ENCODE data around the gene GPER1. TPM values are rescaled to one million over a fixed set of nuclear protein-coding genes. Genes with fewer than 3 reads are reported as not detected.

The GPER1 gene
- total and polyA plus RNA-seq, 7 donors = 3.5 to 15.8 (median 4.6) TPM

DNA sequence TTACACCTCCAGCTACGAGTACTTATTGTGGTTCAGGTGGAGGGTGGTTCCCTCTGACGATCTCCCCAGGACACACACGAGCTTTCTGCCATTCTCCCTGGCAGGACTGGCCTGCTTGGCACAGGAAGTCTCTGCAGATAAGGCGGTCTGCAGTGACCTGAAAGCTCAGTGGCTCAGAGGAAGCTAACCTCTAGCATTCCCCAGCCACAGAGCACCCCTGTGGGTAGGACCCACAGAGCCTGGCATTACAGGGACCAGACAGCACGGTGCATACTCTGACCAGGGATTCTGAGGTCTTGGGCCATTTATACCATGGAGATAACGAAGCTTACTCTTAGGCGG lies 45.5 kb upstream of the GPER1 start:
- no peak for DNase-seq
- no peaks in the 10 kb centered on the region for H3K27me3 ChIP-seq
- intact Hi-C loops (cut with DNase I) = loop anchor here (2.0 kb wide), 1 partner anchor 14 kb away; no protein-coding TSS in a partner anchor
- TF ChIP-seq, protein P1, sequence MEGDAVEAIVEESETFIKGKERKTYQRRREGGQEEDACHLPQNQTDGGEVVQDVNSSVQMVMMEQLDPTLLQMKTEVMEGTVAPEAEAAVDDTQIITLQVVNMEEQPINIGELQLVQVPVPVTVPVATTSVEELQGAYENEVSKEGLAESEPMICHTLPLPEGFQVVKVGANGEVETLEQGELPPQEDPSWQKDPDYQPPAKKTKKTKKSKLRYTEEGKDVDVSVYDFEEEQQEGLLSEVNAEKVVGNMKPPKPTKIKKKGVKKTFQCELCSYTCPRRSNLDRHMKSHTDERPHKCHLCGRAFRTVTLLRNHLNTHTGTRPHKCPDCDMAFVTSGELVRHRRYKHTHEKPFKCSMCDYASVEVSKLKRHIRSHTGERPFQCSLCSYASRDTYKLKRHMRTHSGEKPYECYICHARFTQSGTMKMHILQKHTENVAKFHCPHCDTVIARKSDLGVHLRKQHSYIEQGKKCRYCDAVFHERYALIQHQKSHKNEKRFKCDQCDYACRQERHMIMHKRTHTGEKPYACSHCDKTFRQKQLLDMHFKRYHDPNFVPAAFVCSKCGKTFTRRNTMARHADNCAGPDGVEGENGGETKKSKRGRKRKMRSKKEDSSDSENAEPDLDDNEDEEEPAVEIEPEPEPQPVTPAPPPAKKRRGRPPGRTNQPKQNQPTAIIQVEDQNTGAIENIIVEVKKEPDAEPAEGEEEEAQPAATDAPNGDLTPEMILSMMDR (IDR thresholded peaks at IDR 0.05) = no peak
- TF ChIP-seq POLR2A (IDR thresholded peaks at IDR 0.05) (no peak), EP300 (IDR thresholded peaks at IDR 0.05) (no peak), POLR2AphosphoS5 (IDR thresholded peaks at IDR 0.05) (no peak)
- H3K4me1 ChIP-seq = peaks cover 0 to 46% (median 29%) of the 10 kb centered on the region in 4 donors
- H3K36me3 ChIP-seq = no peaks in the 10 kb centered on the region
- no peaks in the 10 kb centered on the region for H3K9me3 ChIP-seq
- WGBS, 2 donors = 73 to 78% methylated on average over 7 of the region's 7 CpGs
- no peak overlapping the region for H3K4me3 ChIP-seq
- H3K27ac ChIP-seq = peak overlapping the region; percentile 86 to 94 (median 94)

DNA sequence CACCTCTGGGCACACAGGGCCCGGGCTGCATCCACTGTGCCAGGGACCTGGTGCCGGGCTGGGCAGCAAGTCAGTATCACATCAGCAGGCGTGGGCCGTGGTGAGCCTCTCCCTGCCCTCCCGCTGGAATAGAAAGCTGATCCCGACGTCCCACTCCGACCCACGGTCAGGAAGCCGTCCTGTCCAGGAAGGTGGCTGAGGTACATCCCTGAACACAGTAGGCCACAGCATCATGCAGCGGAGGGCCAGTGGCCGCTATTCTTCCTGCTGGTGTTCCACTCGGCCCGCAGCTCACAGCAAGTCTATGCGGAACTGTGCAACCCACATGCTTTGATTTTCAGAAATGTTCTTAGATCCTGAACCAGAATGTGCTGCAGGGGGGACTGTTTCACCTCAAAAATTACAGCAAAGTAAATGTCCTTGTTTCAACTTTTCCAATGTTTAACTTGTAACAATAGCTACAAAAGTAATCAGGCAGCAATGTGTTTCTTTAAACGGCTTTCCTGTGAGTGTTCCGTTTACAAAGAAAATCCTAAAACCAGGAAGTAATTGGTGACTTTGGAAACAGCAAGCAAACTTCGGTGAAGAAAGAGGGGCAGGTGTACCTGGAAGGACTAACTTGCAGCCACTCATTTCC lies 44.2 kb upstream of the GPER1 start:
- intact Hi-C loops (cut with DNase I) = loop anchor here (2.0 kb wide), 1 partner anchor 15 kb away; no protein-coding TSS in a partner anchor
- peaks cover 0 to 46% (median 29%) of the 10 kb centered on the region in 4 donors for H3K4me1 ChIP-seq
- H3K36me3 ChIP-seq = no peaks in the 10 kb centered on the region
- no peaks in the 10 kb centered on the region for H3K27me3 ChIP-seq
- no peaks in the 10 kb centered on the region for H3K9me3 ChIP-seq
- peak overlapping the region; percentile 16 to 76 (median 72) for H3K4me3 ChIP-seq
- peak overlapping the region; percentile 86 to 94 (median 94) for H3K27ac ChIP-seq
- TF ChIP-seq EP300 (IDR thresholded peaks at IDR 0.05) (no peak), POLR2A (IDR thresholded peaks at IDR 0.05) (no peak), POLR2AphosphoS5 (IDR thresholded peaks at IDR 0.05) (no peak)
- TF ChIP-seq, protein P1 (IDR thresholded peaks at IDR 0.05) = no peak
- DNase-seq = no peak
- 19 to 41% methylated on average over 18 of the region's 18 CpGs for WGBS, 2 donors

DNA sequence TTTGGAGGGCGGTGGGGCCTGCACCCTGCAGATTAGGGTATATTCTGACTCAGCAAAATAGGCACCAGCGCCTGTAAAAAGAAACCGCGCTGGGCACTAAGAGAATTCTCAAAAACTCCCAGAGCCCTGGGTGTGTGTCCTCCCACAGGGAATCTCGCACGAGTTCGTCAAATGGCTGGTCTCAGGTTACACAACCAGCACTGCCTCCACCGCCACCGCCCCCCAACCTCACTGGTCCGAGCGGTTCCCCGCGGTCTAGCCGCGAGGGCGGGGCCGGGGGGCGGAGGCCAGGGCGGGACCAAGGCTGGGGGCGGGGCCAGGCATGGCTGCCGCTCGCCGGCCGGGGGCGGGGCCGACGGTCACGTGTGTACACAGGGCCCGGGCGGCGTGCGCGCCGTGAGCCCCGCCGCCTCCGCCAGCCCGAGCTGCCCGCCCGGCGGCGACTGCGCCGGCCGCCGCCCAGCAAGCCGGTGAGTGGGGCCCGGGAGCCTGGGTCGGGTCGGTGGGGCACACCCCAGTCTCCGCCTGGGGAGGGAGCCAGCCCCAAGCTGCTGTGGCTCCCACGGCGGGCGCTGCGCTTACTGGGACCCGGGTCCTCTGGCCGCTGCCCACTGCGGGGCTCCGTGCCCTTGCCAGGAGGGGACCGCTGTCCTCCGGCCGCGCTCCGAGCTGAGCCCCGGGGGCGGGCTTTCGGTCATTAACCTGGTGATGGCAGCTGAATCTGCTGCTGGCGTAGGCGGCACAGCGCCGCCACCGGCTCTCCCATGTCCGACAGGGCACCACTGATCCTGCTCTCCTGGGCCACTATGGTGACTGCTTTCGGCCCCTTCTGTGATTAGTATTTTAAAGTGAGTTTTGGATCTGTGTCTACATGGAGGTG lies 43.5 kb upstream of the GPER1 start, which contains the start of gene GPR146:
Gene GPR146 (plus strand): TSS at position 358 of the 880 bp plus-strand sequence. CDS start 12,970 bp downstream, outside the sequence.
- Histone ChIP-seq H3K36me3 (no peaks in the 10 kb centered on the region), H3K27me3 (no peaks in the 10 kb centered on the region), H3K4me1 (peaks cover 0 to 46% (median 29%) of the 10 kb centered on the region in 4 donors), H3K4me3 (peak within 1 kb of the TSS; percentile 59 to 76 (median 72)), H3K27ac (peak within 1 kb of the TSS; percentile 92 to 94 (median 94)), H3K9me3 (no peaks in the 10 kb centered on the region)
- TF ChIP-seq POLR2A (IDR thresholded peaks at IDR 0.05) (peak; percentile 12 to 59), EP300 (IDR thresholded peaks at IDR 0.05) (no peak), POLR2AphosphoS5 (IDR thresholded peaks at IDR 0.05) (peak; percentile 62 to 86 (median 66))
- TF ChIP-seq, protein P1 (IDR thresholded peaks at IDR 0.05) = peak; percentile 20 to 70 (median 60)
- 1% methylated on average over 74 of the region's 74 CpGs for WGBS, 2 donors
- intact Hi-C loops (cut with DNase I) = no loop called here
- peak; percentile 99 for DNase-seq

DNA sequence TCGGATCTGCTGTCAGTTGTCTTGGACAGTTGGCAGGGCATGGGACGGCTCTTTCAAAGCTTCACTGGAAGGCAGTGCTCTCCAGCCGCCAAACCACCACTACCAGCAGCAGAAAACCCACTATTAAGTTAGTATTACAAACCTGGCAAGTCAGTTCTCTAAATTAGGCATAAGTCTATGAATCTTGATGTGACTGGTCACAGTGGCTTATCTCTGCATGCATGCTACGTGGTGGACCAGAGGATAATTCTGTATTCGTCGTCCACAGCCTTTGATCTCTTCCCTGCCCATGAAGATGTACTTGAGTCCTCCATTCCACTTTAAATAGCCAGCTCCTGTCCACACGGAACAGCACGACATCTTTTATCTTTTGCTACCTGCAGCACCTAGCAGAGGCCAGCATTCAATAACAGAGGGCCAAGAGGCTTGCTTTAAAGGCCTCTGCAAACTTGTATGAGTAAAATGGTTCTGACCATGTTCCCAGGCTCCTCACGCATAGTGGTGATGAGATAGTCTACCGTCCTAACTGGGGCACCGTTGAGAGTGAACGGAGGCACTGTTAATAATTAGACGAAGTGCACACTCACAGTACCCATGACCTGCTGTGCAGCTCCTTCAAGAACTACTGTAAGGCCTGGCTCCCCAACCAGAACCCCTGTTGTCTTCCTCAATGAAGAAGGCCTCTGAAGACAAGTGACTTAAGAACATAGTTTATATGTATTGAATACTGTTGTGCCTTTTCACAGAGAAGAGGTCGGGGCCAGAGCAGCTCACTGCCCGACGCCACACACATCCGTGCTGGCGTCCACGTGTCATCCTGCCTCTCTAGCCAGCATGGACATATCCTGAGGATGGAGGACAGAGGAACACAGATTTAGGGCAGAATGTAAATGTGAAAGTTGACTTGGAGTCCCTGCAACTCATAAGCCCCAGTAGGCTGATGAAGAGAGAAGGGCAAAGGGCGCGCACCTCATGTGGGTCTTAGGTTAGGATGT lies 42.5 kb upstream of the GPER1 start:
- Histone ChIP-seq H3K4me3 (peak overlapping the region; percentile 59 to 76 (median 72)), H3K9me3 (no peaks in the 10 kb centered on the region), H3K27ac (peak overlapping the region; percentile 92 to 94 (median 94)), H3K4me1 (peaks cover 0 to 43% (median 27%) of the 10 kb centered on the region in 4 donors), H3K36me3 (no peaks in the 10 kb centered on the region), H3K27me3 (no peaks in the 10 kb centered on the region)
- no peak for DNase-seq
- intact Hi-C loops (cut with DNase I) = no loop called here
- WGBS, 2 donors = 47 to 78% methylated on average over 21 of the region's 21 CpGs
- TF ChIP-seq POLR2AphosphoS5 (IDR thresholded peaks at IDR 0.05) (no peak), POLR2A (IDR thresholded peaks at IDR 0.05) (no peak), EP300 (IDR thresholded peaks at IDR 0.05) (no peak)
- TF ChIP-seq, protein P1 (IDR thresholded peaks at IDR 0.05) = no peak

All from sigmoid colon (tissue), 7 donors.